NCI-H69 (cell line): Measurements from ENCODE around the gene KLK5.
A peak's percentile ranks its signal among the peaks of the same experiment; 100 is the strongest.
"Not testable (repeated sequence)": the region's sequence is repeated elsewhere in the genome, so short reads cannot be mapped to it uniquely, and the experiment has no call there.

Source experiments
- DNase-seq: peaks from one replicate; lab custom pipeline; 2025; lab: John Stamatoyannopoulos, UW

The KLK5 gene

GRCh38 chr19:50921426-50922316, 31.2 kb downstream of the KLK5 start:
- peak; percentile 76 for DNase-seq

- DNase-seq = no peak
Measured at GRCh38 chr19:50916069-50916468, 36.8 kb downstream of the KLK5 start.

- DNase-seq = no peak
Measured at GRCh38 chr19:50912727-50913716, 39.8 kb downstream of the KLK5 start.

- no peak for DNase-seq
Measured at GRCh38 chr19:50912102-50912599, 40.7 kb downstream of the KLK5 start.

GRCh38 chr19:50911206-50912101, 41.4 kb downstream of the KLK5 start, which contains the start of gene KLK4:
TSS of gene KLK4 (minus strand) at chr19:50911395. CDS start at chr19:50910738, 657 bp downstream.
- DNase-seq = no peak

- no peak for DNase-seq
Measured at GRCh38 chr19:50910722-50911121, 42.1 kb downstream of the KLK5 start.

- peak; percentile 82 for DNase-seq
Measured at GRCh38 chr19:50909240-50910070, 43.4 kb downstream of the KLK5 start.

- no peak for DNase-seq
Measured at GRCh38 chr19:50908336-50908735, 44.5 kb downstream of the KLK5 start.

GRCh38 chr19:50906217-50906616, 46.6 kb downstream of the KLK5 start:
- peak; percentile 50 for DNase-seq

- DNase-seq = no peak
Measured at GRCh38 chr19:50902640-50903039, 50.2 kb downstream of the KLK5 start.

GRCh38 chr19:50899569-50899968, 53.3 kb downstream of the KLK5 start:
- DNase-seq = no peak

GRCh38 chr19:50898018-50898417, 54.8 kb downstream of the KLK5 start:
- no peak for DNase-seq

GRCh38 chr19:50897612-50898011, 55.2 kb downstream of the KLK5 start:
- no peak for DNase-seq

- DNase-seq = no peak
Measured at GRCh38 chr19:50897191-50897607, 55.6 kb downstream of the KLK5 start.

- peak; percentile 68 for DNase-seq
Measured at GRCh38 chr19:50896591-50897190, 56.1 kb downstream of the KLK5 start.

- DNase-seq = not testable (repeated sequence)
Measured at GRCh38 chr19:50896089-50896590, 56.7 kb downstream of the KLK5 start.

GRCh38 chr19:50894478-50895356, 58.1 kb downstream of the KLK5 start:
- DNase-seq = no peak
